Activated CD8-positive, alpha-beta memory T cell treated with anti-CD3 and anti-CD28 coated beads, Interleukin-2, amount 50 U/mL, for 4 hours (primary cell): ENCODE results near the gene C14orf119.
A peak's percentile ranks its signal among the peaks of the same experiment; 100 is the strongest.

Source experiments
- DNase-seq: peaks from one replicate; pipeline ENCODE4 v3.0.0-alpha.2; 2020

The C14orf119 gene

DNA sequence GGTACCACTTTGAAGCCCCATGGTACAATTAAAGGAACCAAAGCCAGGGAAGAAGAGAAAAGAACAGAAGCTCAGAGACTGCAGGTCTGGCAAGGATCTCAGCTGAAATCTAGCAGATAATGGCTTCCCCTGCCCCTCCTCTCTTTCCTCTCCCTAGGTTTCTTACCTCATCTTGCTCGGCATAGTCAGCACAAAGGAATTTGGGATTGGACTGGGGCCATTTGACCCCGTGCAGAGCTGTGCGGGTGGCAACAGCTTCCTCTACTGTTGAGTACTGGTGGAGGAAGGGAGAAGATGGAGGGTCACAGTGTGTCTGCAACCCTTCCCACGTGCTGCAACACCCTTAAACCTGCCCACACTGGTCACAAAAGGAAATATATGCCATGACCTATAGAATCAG lies 33.3 kb upstream of the C14orf119 start:
- no peak for DNase-seq

DNA sequence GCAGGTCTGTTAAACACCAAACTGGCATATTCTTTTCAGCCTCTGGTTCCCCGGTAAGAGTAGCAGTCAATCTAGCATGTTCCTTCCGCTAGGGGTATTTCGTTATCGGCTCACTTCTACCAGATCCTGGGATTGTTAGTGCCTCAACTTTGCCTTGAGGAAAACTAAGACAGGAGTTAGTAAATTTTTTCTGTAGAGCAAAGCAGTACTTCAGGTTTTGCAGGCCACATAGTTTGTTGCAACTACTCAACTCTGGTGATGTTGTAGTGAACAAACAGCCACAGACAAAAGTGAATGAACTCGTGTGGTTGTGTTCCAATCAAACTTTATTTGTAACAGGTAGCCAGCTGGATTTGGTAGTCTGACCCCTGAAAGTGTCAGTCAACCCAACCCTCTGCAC lies 31.7 kb upstream of the C14orf119 start:
- DNase-seq: no peak

DNA sequence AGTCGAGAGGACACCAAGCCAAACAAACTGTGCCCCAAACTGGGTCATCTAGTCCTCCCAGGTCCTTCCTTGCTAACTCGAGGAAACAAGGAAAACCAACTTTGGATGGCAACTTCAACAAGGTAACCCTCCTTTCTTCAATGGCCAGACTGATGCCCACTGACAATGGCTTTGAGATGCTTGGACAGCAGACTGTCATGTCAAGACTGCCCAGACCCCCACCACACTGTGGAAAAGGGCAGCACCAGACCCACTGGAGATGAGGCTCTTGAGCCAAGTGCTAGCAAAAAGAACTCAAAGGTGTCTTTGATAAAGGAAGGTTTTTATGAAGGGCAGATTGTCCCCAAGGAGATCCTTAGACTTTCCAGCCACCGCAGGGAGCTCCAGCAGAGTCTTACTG lies 28.9 kb upstream of the C14orf119 start:
- DNase-seq: no peak

DNA sequence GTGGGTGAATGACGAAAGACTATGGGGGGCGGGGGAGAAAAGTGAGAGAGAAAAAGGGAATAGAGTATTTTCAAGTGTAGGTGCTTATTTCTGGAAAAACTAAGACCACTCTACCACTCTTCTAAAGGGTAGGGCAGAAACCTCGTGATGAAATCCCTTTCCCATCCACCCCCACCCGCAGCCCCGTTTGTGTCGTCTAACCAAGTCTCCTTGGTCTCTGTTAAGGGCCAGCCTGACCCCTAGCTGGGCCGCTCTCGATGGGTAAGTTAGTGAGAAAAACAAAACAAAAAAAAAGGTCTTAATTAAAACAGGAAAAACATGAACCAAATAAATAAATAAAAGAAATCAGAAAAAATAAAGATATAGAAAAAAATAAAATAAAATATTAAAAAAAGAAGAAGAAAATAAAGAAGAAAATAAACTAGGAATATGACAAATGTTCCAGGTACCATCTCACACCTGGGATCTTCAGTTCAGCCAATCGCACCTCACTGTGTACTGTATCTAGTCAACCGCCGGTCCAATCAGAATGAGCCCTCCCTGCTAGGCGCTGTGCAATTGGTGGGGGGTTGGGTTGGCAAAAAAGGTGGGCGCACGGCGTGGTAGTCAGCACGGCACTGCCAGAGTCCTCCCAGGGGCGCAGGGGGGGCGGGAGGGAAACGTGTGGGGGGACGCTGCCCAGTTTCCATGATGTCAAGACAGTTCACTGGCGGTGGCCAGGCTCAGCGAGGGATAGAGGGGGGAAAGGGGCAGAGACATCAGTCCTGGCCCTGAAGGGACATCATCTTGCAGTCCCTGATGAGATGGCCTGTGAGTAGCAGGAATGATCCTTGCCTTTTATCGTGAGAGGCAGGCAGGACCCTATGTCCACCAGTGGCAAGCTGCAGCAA lies 28.2 kb upstream of the C14orf119 start:
- no peak for DNase-seq

DNA sequence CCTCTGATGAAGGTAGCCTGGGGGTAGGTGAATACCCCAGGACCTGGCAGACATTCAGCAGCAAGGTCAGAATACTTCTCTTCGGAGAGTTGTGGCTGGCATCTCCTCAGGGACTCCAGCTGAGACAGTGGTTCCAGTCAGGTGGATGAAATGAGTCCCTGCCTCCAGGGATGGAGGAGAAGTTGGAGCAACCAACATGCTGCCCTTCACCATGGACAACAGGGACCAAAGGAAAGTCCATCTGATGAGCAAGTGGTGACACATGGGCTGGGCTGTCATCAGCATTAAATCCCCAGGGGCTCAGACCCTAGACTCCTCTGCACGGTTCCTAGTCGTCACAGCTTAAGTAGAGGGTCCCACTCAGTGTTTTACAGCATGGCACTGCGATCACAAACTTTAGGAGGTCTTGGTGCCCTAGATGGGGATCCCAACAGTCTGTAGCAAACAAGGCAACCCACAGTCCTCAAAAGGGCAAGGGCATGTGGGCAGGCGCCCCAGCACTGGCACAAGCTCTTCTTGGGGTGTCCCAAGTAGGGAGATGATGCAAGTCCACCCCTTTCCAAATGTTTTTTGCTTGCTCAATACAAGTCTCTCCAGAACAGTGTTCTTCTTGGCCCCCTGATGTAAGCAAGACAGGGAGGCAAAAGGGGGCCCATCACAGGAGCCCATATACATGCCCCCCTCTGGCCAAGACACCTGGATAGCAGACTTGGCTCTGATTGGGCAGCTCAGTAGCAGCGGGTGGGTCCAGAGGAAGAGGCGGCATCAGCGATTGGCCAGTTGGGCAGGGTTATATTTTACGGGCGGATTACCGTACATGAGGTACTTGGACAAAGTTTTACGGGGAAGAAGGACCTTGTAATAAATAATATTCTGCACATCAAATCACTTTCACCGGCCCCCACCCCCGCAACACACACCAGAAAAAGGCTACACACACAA lies 27.2 kb upstream of the C14orf119 start:
- DNase-seq: no peak

DNA sequence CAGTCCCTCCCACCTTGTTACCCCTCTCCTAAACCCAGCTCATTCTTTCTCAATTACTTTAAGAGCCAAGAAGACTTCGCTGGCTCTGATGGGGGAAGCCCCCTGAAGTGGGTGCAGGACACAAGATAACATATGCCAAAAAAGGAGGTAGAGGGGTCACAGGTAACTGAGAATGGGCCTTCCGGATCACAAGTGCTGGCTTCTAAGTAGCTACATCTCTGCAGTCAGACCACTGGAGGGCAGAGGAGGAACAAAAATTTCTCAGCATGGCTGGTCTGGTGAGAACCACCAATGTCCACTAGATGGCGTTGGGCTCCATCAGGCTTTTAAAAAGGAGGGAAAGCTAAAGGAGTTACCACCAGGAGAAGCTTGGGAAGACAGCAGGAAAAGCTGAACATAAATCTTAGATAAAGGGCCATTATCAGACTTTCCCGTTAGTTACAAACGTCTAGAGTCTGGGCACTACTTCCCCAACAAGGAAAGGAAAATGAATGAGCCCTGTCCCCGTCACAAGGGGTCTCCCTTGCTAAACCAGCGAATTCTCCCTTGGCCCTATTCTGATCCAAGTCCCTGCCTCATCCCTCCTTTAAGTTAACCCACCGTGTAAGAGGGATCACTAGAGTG lies 26.4 kb upstream of the C14orf119 start:
- DNase-seq: peak; percentile 69

DNA sequence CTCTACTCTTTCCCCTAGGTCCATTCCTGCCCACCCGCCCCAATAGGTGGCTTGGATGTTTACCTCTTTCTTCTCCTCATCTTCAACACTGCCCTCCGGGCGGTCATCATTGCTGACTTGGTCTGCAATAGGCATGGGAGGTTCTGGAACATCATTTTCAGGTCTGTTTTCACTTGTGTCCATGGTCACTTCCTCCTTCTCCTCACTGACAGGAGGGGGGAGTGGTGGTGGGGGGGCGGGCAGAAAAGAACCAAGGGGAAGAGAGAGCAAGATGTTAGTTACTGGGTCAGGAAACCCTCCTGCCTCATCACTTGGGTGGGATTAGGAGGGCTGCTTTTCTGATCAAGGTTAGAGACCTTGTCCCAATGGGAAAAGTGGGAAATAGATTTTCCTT lies 25.9 kb upstream of the C14orf119 start:
- DNase-seq: no peak

DNA sequence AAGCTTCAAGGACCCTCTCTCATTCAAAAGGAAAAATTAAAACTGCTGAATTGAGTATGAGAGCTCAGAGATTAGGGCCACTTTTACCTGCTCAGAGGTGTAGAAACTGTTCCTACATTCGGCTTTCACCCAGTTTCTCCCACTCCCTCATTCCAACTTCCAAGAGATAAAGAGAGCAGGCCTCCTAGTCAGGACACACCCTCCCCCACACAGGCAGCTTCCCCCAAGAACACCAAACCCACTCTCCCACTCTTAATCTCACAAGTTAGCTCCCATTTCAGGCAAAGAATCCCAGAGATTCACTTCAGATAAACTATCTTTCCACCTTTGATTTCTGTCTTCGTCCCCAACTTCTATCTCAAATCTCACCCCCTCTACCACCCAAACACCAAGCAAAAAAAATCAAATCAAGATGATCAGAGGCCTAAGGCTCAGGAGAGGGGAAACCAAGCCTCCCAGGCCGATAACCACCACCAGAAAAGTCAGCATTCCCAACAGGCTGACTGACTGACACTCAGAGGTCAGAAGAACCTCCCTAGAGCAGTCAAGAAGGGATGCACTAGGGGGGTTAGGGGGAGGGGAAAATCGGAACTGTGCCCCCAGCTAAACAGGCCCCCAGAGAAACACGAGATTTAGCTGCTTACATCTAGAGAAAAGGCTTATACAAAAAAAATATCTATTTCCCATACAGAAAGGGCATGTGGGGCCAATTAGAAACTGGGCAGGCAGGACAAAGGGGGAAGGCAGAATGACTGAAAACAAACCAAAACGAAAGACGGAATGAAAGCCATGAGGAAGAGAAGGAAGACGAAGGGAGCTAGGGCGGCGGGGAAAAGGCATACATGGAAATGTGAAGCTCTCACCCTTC lies 24.8 kb upstream of the C14orf119 start:
- DNase-seq: no peak

DNA sequence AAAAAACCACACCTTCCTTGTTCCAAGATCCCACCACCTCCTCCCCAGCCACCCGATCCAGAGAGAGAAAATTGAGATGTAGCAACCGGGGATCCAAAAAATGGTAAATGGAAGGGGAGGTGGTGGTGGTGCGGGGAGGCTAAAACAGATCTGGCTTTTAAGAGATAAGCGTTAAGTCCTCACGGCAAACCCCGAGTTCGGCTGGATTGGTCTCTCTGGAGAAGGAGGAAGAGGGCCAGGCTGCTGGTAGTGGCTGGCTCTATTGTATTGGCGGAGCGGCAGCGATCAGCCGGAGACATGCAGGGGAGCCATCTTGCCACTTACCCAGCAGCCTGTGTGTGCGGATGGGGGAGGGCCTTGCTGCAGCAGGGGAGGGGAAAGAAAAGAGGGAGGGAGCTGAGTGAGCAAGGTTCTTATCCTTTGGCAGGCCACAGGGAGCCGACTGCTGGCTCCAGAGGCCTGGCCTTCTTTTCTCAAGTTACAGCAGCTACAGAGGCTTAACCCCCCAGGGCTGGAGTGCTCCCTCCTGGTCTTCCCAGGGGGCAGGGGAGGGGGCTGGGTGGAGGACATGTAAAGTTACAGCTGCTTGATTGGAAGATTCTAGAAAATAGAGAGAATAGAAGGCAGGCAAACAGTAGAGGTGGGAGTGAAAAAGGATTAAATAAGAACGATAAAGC lies 23.9 kb upstream of the C14orf119 start:
- peak; percentile 73 for DNase-seq

DNA sequence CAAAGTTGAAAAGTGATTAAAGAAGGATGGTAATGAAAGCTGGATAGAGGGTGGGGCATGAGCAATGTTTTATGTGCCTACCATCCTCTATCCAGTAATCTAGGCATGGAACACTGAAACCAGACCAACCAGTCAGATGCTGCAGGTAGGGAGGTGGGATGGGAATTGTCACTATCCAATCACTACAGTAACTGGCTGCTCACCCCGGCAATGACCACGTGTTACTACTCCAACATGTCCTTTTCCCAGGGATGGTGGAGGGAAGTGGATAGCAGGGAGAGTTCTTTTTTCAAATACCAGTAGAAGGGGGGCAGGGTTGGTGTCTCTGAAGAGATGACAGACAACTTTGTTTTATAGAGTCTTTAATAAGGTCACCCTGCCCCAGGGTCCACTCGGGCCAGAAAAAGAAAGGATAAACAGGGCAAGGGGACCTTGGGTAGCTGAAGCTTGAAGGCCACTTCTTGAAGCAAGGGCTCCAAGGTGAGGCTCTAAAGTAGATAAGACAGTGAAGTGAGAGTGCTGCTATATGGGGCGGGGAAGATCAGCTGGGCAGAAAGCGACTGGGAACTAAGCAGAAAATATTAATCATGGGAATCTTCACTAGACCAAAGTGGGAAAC lies 23.3 kb upstream of the C14orf119 start:
- DNase-seq: no peak

DNA sequence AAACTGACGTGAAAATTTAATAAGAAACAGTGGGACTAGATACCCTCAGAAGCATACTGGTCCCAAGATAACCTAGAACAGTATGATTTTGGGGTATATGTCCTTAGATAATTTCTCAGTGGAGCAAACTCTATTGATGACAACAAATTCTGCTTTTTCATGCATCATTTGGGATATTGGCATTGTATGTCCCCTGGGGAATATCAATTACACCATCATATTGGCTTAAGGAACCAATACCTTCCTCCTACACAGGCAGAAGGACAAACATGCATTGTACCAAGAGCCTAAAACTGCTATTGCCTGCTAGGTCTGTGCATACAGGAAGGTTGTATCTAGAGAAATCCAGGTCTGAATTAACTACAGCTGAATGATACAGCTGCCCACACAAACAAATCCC lies 20.4 kb upstream of the C14orf119 start:
- DNase-seq: no peak

DNA sequence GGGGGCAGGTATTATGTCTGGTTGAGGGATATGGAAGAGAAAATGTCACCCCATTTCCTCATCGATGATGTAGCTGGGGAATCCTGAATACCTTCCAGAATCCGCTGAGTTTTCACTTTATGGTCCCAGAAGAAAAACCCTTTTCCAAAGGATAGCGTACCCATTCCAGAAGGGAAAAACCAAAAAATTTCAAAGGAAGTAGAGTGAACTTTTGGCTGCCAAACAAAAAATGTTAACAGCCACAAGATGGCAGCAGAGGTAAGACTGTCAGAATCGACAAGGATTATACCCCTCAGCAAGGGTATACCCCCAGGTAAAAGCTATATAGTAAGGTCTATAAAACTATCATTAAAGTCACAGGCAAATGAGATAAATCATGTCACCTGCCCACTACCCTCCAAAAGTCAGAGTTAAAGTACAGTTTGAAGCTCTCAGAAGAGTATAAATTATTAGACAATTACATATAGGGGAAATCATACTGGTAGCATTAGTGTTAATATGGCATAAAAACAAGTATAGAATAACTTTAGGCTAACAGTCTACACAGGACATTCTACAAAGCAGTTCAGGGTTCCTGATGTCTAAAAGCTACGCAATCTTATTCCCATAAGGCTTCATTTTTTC lies 18.4 kb upstream of the C14orf119 start:
- DNase-seq: no peak

DNA sequence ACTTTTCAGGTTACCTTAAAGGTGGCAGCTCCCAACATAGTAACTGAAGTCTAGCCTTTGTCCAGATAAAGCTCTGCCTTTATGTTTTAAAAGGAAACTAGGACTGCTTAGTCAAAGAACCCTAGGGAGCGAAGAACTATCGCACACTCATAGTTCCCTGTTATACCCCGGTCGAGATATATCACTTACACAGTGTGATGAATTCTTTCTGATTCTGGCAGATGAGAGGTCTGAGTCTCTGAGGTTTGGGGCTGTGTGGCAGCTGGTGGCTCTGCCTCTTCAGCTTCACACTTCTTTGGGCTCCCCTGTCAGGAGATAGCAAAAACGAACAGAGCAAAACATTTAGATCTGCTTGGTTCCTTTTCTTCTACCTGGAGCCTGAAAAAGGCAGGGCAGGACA lies 17.3 kb upstream of the C14orf119 start:
- no peak for DNase-seq

DNA sequence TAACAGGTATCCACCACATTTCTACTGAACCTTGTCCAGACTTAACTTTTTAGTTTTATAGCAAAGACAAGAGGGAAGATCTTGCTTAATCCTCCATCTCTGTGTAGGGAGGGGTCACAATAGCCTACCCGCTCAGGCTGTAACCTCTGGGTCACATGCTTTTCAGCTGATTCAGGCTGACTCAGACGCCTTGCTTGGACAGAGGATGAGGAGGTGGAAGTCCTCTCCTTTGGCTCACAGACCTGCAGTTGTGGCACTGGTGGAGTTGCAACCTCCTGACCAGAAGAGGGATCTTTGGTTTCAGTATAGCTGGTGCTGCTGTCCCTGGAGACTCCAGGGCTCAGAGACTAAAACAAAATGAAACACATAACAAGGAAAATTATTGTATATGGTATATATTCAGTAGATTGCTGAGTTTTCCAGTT lies 16.6 kb upstream of the C14orf119 start:
- DNase-seq: no peak

DNA sequence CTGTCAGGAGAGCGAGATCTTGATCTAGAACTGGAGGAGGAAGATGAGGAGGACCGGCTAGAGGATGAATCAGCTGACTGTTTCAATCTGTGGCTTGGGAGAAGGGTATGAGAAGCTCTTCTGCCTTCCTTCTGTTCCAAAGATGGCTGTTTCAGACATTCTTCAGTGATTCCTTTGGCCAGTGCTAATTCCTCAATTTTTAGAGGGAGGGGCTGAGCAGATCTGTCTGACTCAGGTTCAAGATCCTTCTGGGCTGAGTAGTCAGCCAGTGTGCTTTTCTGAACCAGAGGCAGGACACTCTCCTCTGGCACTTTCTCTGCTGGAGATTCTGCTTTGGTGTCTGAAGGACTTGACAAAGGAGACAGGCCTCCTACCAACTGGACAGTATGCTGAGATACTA lies 15.6 kb upstream of the C14orf119 start:
- no peak for DNase-seq

DNA sequence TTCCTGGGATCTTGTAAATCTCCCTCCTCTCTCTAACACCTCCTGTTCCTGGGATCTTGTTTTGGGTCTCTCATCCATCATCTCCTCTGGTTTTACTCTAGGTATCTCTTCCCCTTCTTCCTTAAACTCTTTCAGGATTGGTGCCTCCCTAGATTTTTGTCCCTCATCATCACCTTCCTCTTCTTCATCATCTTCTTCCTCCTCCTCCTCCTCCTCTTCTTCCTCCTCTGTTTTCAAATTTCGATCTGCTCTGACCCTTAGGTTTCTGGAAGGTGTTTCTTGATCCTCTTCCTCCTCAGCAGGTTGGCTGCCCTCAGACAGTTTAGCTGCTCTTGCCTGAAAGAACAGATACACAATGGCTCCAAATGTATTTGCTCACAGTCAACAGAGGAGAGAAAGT lies 14.8 kb upstream of the C14orf119 start:
- DNase-seq: no peak

DNA sequence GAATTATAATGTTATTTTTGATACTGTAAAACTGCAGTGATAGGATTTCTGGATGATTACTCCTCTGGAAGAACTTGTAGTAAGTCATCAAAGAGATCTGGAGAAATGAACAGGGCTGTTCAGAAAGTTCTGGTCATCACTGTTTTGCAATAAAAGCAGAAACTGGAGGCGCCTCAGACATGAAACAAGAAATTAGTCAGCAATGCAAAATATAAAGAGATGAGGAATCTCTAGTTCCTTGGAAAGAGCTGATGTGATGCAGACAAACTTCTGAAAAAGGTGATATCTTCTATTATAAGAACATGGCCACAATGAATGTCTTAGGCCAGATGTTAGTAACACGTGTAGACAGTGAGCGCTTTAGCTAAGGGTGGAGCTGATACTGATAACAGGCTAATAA lies 9.8 kb upstream of the C14orf119 start:
- no peak for DNase-seq

DNA sequence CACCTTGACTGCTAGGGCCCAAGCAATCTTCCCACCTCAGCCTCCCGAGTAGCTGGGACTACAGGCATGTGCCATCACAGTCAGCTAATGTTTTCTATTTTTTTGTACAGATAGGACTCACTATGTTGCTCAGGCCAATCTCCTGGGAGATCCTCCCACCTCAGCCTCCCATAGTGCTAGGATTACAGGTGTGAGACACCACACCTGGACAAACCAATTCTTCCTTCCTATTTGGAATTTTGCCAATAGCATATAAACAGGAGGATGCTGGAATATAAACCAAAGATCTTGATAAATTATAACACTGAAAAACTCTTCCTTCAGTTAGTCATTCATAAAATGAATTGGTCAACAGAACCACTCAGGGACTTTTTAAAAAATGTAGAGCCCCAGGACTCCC lies 8.7 kb upstream of the C14orf119 start:
- no peak for DNase-seq

DNA sequence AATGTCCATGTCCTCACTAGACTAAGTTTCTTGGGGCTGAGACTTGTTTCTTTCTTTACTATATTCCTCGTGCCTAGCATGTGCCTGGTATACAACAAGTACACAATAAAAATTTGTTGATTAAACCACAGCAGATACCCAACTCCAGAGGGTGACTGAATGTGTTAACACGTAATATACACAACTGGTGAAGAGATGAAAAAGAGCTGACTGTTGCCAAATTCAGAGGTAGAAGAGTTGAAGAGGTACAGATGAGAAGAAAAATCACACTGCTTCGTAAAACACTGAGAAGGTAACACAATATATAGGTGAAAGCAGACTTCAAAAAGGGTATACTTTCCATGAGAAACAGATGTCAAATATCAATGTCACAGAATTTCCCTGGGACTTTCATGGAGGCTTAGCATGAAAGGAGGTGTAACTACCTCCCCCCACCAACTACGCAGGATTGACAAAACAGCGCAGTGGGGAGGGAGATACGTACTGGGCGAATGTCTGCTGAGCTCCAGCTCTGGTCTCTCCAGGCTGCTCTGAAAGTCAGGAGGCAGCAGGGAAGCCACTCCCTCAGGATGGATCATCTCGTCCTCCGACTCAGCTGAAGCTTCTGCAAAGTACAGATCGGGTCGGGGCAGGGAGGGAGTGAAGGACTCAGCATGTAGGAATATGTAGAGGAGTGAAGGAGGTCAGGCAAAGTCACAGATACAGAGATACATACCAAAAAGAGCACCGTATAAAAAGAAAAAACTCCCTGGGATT lies 5.6 kb upstream of the C14orf119 start:
- no peak for DNase-seq

DNA sequence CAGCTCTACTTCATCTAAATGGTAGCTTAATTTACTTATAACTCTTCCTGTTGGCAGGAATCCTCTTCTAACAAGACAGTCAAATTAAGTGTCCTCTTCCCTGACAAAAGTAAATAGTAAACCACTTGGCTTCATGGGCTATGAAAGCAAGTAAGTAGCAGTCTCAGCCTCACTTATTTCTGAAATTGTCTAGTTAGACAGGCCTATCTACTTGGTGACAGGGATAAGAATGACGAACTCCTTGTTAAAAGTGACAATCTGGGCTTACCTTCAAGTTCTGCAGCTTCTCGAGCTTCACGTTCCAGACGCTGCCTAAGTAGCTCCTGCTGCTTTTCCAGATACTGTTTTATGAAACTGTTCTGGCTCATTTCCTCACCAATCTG lies 5.1 kb upstream of the C14orf119 start:
- no peak for DNase-seq
